ENCODE results near the gene FAR2. TPM values are rescaled to one million over a fixed set of nuclear protein-coding genes. Genes with fewer than 3 reads are reported as not detected.

Gene FAR2
- total and polyA plus RNA-seq, 2 experiments from 2014 or later, result 18.7 to 22.6 TPM

DNA sequence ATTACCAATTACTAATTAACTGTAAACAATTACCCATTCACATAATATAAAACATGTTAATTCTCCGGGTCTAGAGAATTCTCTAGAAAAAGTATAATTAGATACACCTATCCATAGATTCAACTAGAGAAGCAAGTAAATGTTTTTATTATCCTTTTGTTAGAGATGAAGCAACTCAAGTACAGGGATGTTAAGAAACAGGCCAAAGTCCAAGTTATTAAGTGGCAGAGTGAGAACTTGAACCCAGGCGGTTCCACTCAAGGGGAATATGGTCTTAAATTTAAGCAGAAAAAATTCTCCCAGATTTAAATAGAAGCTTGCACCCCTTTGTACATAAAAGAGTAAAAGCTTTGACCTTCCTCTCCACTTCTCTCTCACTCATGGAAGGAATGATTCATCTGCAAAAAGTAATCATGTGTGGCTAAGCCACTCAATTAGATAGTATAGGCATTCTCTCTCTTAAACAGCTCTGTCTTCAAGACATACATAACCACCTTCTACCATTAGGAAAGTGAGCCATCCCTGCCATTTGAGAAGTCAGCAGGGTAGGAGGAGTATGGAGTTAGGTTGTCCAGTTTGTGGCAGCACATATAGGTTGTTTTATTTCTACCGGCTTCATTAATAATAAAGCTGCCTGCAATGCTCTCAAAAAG, 197.8 kb downstream of the FAR2 start (continued):
- TF ChIP-seq JUNB (IDR thresholded peaks at IDR 0.05; ENCODE audit: unreplicated experiment) (no peak), NANOG (IDR thresholded peaks at IDR 0.05; ENCODE audit: borderline replicate concordance) (no peak), EZH2 (IDR thresholded peaks at IDR 0.05; ENCODE audit: low read depth, unreplicated experiment) (no peak), ZNF331 (CRISPR knock-in tag; IDR thresholded peaks at IDR 0.05; ENCODE audit: low read depth) (no peak), EZH2phosphoT487 (IDR thresholded peaks at IDR 0.05; ENCODE audit: unreplicated experiment) (no peak)
- TF ChIP-seq, protein P1, sequence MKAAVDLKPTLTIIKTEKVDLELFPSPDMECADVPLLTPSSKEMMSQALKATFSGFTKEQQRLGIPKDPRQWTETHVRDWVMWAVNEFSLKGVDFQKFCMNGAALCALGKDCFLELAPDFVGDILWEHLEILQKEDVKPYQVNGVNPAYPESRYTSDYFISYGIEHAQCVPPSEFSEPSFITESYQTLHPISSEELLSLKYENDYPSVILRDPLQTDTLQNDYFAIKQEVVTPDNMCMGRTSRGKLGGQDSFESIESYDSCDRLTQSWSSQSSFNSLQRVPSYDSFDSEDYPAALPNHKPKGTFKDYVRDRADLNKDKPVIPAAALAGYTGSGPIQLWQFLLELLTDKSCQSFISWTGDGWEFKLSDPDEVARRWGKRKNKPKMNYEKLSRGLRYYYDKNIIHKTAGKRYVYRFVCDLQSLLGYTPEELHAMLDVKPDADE (IDR thresholded peaks at IDR 0.05), result no peak
- TF ChIP-seq, protein P2, sequence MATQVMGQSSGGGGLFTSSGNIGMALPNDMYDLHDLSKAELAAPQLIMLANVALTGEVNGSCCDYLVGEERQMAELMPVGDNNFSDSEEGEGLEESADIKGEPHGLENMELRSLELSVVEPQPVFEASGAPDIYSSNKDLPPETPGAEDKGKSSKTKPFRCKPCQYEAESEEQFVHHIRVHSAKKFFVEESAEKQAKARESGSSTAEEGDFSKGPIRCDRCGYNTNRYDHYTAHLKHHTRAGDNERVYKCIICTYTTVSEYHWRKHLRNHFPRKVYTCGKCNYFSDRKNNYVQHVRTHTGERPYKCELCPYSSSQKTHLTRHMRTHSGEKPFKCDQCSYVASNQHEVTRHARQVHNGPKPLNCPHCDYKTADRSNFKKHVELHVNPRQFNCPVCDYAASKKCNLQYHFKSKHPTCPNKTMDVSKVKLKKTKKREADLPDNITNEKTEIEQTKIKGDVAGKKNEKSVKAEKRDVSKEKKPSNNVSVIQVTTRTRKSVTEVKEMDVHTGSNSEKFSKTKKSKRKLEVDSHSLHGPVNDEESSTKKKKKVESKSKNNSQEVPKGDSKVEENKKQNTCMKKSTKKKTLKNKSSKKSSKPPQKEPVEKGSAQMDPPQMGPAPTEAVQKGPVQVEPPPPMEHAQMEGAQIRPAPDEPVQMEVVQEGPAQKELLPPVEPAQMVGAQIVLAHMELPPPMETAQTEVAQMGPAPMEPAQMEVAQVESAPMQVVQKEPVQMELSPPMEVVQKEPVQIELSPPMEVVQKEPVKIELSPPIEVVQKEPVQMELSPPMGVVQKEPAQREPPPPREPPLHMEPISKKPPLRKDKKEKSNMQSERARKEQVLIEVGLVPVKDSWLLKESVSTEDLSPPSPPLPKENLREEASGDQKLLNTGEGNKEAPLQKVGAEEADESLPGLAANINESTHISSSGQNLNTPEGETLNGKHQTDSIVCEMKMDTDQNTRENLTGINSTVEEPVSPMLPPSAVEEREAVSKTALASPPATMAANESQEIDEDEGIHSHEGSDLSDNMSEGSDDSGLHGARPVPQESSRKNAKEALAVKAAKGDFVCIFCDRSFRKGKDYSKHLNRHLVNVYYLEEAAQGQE (IDR thresholded peaks at IDR 0.05; ENCODE audit: unreplicated experiment), result no peak

DNA sequence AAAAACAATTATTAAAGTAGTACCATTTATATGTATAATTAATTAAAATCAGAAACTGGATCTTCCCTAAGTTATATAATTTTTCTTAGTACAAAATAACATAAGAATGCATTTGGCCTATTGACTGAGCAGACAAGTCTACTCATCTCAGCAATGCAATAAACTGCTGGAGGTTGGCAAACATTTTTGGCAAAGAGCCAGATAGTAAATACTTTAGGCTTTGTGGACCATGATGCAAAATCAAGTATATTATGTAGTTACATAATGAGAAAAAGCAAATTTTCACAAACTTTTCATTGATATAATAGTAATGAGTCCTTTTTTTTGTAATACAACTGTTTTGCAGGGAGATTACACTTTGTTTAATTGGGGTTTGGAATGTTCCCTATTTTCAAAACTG, 201.0 kb downstream of the FAR2 start:
- H3K4me1 Mint-ChIP-seq, result no peaks in the 10 kb centered on the region
- no peak overlapping the region for H3K4me3 ChIP-seq
- no peak overlapping the region for H3K27ac Mint-ChIP-seq
- H3K27ac ChIP-seq (ENCODE audit: low read depth), result no peak overlapping the region
- H2AFZ ChIP-seq, result no peak overlapping the region
- H3K36me3 Mint-ChIP-seq (ENCODE audit: low read depth), result peaks cover 8% of the 10 kb centered on the region; the same call in 2 of the 3 replicates
- H3K9me2 ChIP-seq (ENCODE audit: insufficient read depth), result no peaks in the 10 kb centered on the region
- H3F3A ChIP-seq (replicated peaks; ENCODE audit: low read depth), result no peaks in the 10 kb centered on the region
- H3K4me3 Mint-ChIP-seq, result no peak overlapping the region
- H3K27me3 ChIP-seq (ENCODE audit: insufficient read depth), result no peaks in the 10 kb centered on the region
- H4K20me1 ChIP-seq (replicated peaks; ENCODE audit: insufficient read depth), result no peaks in the 10 kb centered on the region
- no peaks in the 10 kb centered on the region for H3K27me3 Mint-ChIP-seq (ENCODE audit: insufficient read depth, low read depth, poor library complexity)
- DNase-seq (ENCODE audit: low spot score) (no peak), ATAC-seq (no peak)
- H3K9me3 Mint-ChIP-seq, result no peaks in the 10 kb centered on the region
- H3K4me1 ChIP-seq (ENCODE audit: insufficient read depth), result no peaks in the 10 kb centered on the region
- no peaks in the 10 kb centered on the region for H3K79me2 ChIP-seq (replicated peaks; ENCODE audit: insufficient read depth)
- H3K4me2 ChIP-seq, result no peak overlapping the region
- peaks cover 4% of the 10 kb centered on the region; the same call in 1 of the 2 replicates for H3K36me3 ChIP-seq (ENCODE audit: insufficient read depth)
- no peak for TF ChIP-seq EZH2phosphoT487 (IDR thresholded peaks at IDR 0.05; ENCODE audit: unreplicated experiment)
- TF ChIP-seq NANOG (IDR thresholded peaks at IDR 0.05; ENCODE audit: borderline replicate concordance), result no peak
- TF ChIP-seq, protein P1 (IDR thresholded peaks at IDR 0.05), result no peak
- no peak for TF ChIP-seq STAT1 (IDR thresholded peaks at IDR 0.05; ENCODE audit: unreplicated experiment)
- TF ChIP-seq POLR2AphosphoS5 (IDR thresholded peaks at IDR 0.05; ENCODE audit: low read depth), result no peak
- TF ChIP-seq ZNF114 (CRISPR knock-in tag; IDR thresholded peaks at IDR 0.05), result no peak
- TF ChIP-seq, protein P2 (IDR thresholded peaks at IDR 0.05; ENCODE audit: unreplicated experiment), result no peak
- no peak for TF ChIP-seq EZH2 (IDR thresholded peaks at IDR 0.05; ENCODE audit: low read depth, unreplicated experiment)
- no peak for TF ChIP-seq ZNF331 (CRISPR knock-in tag; IDR thresholded peaks at IDR 0.05; ENCODE audit: low read depth)

Data from GM23338 (cell line).